ENCODE results near the gene KDM7A. TPM values are rescaled to one million over a fixed set of nuclear protein-coding genes. Genes with fewer than 3 reads are reported as not detected.

Gene KDM7A
- polyA plus RNA-seq, 1 donor from 2014 or later = 3.8 TPM

DNA sequence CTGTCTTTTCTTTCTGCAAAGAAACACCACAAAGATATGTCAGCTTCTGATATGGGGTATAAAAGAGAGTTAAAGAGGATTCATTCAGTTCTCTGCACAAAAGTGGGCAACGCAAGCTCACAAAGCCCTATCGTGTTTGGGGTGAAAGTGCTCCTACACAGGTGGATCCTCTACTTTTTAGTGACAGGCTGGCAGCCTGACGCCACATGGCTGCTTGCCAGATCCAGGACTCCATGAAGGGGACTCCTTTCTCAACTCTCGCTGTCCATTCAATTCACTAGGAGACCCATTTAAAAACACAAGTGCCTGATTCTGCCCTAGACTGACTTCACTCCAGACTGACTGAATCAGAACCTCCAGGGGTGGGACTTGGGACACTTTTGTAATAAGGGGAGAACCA is 122.0 kb downstream of the KDM7A start:
- peak overlapping the region; percentile 37 to 94 (median 91) for H3K27ac Mint-ChIP-seq
- H3K9me3 Mint-ChIP-seq = no peaks in the 10 kb centered on the region
- peaks cover 8% of the 10 kb centered on the region for H3K36me3 Mint-ChIP-seq
- peak overlapping the region in 2 of 4 donors; percentile 60 to 63 for H3K4me3 Mint-ChIP-seq
- peaks cover 43 to 57% (median 44%) of the 10 kb centered on the region in 3 donors for H3K4me1 Mint-ChIP-seq
- H3K27me3 Mint-ChIP-seq = no peaks in the 10 kb centered on the region

DNA sequence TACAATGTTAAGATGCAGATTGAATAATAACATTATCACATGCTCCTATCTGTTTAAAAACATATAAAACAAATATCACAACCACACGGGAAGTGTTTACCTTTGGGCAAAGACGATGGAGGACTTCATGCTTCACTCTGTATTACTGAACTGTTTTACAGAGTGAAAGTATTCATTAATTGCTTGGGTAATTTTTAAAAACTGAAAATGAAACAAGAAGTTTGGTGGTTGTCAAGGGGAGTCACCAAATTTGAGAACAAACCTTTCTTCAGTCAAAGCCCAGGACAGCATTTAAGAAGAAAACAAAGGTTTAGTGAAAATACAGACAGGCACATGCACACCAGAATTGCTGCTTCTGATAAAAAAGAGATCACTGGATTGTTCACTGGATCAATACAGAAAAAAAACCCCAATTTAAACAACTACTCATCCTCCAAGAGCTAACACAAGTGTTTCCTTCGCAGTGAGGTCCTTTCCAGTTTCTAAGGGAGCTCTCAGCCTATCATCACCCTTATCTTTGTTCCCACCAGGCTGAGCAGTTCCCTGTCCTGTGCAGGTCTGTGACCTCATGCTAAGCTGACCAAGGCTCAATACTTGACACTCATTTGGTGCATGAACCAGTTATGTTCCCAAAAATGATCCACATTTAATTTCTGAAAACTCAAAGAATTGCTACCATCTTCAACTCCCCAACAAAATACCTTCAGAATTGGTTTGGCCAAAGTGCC is 122.8 kb downstream of the KDM7A start:
- Mint-ChIP-seq H3K9me3 (no peaks in the 10 kb centered on the region), H3K4me1 (peaks cover 38 to 54% (median 39%) of the 10 kb centered on the region in 3 donors), H3K27ac (peak overlapping the region; percentile 37 to 94 (median 91)), H3K36me3 (peaks cover 8% of the 10 kb centered on the region), H3K4me3 (peak overlapping the region; percentile 0 to 85 (median 72)), H3K27me3 (no peaks in the 10 kb centered on the region)

DNA sequence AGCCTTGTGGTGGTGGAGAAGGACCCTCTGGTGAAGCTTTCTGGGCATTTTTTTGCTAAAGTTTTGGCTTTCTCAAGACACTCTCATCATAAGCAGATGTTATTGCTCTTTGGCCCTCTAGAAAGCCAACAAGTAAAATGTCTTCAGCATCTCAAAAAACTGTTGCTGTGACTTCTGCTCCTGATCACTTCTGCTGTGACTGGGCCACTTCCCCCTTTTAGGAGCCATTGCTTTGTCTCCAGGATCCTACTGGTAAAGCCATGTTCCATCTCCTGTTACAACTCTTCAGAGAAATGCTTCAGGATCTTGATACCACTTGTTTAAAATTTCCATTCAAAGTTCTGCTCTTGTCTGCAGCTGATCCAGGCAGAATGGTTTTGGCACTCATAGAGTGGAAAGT is 125.0 kb downstream of the KDM7A start:
- peaks cover 34 to 40% (median 38%) of the 10 kb centered on the region in 3 donors for H3K4me1 Mint-ChIP-seq
- H3K27ac Mint-ChIP-seq = no peak overlapping the region
- no peak overlapping the region for H3K4me3 Mint-ChIP-seq
- no peaks in the 10 kb centered on the region for H3K9me3 Mint-ChIP-seq
- no peaks in the 10 kb centered on the region for H3K27me3 Mint-ChIP-seq
- H3K36me3 Mint-ChIP-seq = peaks cover 7% of the 10 kb centered on the region

DNA sequence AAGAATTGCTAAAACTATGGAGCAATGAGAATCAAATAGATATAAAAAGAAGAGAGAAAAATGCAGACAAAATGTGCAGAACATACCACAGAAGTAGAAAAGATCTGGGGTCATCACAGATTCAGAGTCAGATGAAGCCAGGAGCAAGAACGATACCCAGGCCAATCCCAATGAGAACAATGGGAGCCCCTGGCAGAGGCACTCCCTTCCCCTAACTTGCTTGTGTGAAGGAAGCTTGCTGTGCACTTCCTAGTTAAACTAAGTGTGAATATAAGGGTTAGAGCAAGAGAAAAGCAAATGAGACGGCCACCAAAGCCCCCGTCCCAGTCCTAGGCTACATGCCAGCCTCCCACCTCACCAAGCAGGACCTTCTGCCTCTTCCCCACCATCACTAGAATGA is 126.7 kb downstream of the KDM7A start:
- Mint-ChIP-seq H3K27ac (no peak overlapping the region), H3K27me3 (no peaks in the 10 kb centered on the region), H3K4me3 (no peak overlapping the region), H3K36me3 (peaks cover 7% of the 10 kb centered on the region), H3K4me1 (peaks cover 25 to 34% (median 32%) of the 10 kb centered on the region in 3 donors), H3K9me3 (no peaks in the 10 kb centered on the region)

DNA sequence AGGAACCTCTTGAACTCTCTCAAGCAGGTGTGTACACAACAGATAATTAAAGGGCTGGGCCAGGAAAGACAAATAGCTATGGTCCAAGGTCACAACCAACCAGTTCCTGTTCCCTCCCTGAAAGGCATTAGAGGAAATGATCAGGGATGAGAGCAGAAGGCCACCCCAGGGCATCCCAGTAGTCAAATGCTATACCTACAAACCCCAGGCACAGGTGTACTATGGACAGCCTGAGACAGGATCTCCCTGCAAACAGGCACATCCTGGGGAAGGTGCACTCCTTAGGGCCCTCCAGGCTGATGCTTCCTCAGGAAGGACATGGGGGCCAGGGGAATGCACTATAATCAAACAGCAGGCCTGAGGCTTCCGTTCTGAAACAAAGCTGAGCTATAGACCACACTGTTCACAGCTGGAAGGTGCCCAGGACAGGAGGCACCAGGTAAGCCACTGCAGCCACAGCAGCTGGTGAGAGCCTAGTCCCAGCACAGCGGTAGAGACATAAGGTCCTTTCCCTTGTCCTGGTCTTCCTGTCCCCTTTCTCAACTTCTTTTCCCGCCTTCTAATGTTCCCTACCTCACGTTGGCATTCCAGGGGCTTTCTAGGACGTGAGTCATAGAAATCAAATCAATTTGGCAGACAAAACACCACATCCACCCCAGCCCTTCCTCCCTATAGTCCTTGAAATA is 127.3 kb downstream of the KDM7A start:
- H3K27ac Mint-ChIP-seq = peak overlapping the region in 1 of 3 donors; percentile 24
- H3K36me3 Mint-ChIP-seq = peaks cover 5% of the 10 kb centered on the region
- peaks cover 19 to 28% (median 28%) of the 10 kb centered on the region in 3 donors for H3K4me1 Mint-ChIP-seq
- H3K9me3 Mint-ChIP-seq = no peaks in the 10 kb centered on the region
- H3K27me3 Mint-ChIP-seq = no peaks in the 10 kb centered on the region
- no peak overlapping the region for H3K4me3 Mint-ChIP-seq

DNA sequence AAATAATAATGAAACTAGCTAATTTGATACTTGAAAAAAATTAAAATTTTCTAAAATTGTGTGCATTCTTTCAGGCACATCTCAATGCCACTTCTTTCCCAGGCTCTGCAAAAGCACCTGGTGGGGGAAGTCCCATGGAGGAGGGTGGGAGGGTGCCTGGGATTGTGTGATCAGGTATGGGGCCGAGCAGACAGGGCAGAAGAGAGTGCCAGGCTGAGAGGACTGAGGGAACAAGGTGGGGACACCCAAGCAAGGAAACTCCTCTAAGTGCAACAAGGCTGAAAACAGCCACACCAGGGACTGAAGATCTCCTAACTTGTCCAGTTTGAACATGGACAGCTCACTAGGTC is 127.8 kb downstream of the KDM7A start:
- no peak overlapping the region for H3K4me3 Mint-ChIP-seq
- no peaks in the 10 kb centered on the region for H3K9me3 Mint-ChIP-seq
- peaks cover 5% of the 10 kb centered on the region for H3K36me3 Mint-ChIP-seq
- H3K4me1 Mint-ChIP-seq = peaks cover 16 to 24% (median 22%) of the 10 kb centered on the region in 3 donors
- peak overlapping the region in 1 of 3 donors; percentile 24 for H3K27ac Mint-ChIP-seq
- no peaks in the 10 kb centered on the region for H3K27me3 Mint-ChIP-seq

DNA sequence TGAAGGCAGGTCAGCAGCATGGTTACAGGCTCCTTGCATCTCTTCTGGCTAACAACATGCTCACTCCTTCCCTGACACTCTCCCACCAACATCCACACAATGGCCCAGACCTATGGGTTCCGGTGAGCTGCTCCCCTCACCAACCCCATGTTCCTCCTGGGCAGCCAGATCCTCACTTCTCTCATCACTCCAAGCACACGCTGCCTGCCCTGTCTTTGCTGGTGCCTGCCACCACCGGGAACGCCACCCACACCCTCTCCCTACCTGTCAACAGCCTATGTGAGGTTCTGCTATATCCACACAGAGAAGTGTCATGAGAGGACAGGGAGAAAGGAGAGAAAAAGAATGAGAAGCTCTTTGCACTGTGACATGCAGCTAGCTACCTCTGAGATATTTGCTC is 128.6 kb downstream of the KDM7A start:
- peak overlapping the region in 1 of 3 donors; percentile 73 for H3K27ac Mint-ChIP-seq
- H3K9me3 Mint-ChIP-seq = no peaks in the 10 kb centered on the region
- H3K4me1 Mint-ChIP-seq = peaks cover 8 to 16% (median 14%) of the 10 kb centered on the region in 3 donors
- H3K4me3 Mint-ChIP-seq = no peak overlapping the region
- H3K36me3 Mint-ChIP-seq = peaks cover 5% of the 10 kb centered on the region
- H3K27me3 Mint-ChIP-seq = no peaks in the 10 kb centered on the region

DNA sequence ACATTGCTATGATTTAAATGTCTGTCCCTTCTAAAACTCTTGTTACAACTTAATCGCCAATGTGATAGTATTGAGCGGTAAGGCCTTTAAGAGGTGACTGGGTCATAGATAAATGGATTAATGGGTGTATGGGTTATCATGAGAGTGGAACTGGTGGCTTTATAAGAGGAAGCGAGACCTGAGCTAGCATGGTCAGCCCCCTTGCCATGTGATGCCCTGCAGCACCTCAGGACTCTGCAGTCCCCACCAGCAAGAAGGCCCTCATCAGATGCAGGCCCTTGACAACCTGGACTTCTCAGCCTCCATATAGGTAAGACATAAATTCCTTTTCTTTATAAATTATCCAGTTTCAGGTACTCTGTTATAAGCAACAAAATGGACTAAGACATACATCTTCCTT is 129.6 kb downstream of the KDM7A start:
- H3K27ac Mint-ChIP-seq = no peak overlapping the region
- H3K27me3 Mint-ChIP-seq = no peaks in the 10 kb centered on the region
- H3K4me1 Mint-ChIP-seq = peaks cover 8 to 11% (median 9%) of the 10 kb centered on the region in 3 donors
- peaks cover 5% of the 10 kb centered on the region for H3K36me3 Mint-ChIP-seq
- no peaks in the 10 kb centered on the region for H3K9me3 Mint-ChIP-seq
- H3K4me3 Mint-ChIP-seq = no peak overlapping the region

DNA sequence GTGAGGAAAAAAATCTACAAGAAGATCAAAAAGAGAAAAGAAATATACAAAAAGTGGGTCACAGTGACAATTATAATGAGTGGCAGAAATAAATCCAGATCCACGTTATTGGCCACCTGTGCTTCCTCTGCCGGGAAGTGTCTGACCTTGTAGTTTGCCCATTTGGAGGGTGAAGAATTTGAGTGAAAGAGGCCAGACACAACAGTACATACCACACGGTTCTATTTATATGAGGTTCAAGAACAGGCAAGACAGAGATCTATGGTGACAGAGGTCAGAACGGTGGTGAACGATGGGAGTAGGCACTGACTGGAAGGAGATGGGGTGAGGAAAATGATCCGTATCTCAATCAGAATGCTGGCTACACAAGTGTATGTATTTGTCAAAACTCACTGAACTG is 131.1 kb downstream of the KDM7A start:
- Mint-ChIP-seq H3K27ac (no peak overlapping the region), H3K9me3 (no peaks in the 10 kb centered on the region), H3K4me3 (no peak overlapping the region), H3K27me3 (no peaks in the 10 kb centered on the region), H3K36me3 (peaks cover 7% of the 10 kb centered on the region), H3K4me1 (peaks cover 4 to 8% (median 6%) of the 10 kb centered on the region in 3 donors)

DNA sequence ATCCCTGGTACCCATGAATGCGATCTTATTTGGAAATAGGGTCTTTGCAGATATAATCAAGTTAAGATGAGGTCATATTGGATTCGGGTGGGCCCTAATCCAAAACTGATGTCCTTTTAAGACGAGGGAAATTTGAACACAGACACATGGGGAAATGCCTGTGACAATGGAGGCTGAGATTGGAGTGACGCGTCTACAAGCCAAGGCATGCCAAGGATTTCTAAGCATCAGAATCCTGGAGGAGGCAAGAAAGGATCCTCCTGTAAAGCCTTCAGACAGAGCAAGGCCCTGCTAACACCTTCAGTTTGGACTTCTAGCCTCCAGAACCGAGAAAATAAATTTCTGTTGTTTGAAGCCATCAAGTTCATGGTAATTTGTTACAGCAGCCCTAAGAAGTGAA is 132.5 kb downstream of the KDM7A start:
- Mint-ChIP-seq H3K4me1 (peaks cover 0 to 3% (median 2%) of the 10 kb centered on the region in 3 donors), H3K4me3 (no peak overlapping the region), H3K27ac (peak overlapping the region in 1 of 3 donors; percentile 39), H3K36me3 (peaks cover 4% of the 10 kb centered on the region), H3K27me3 (no peaks in the 10 kb centered on the region), H3K9me3 (no peaks in the 10 kb centered on the region)

DNA sequence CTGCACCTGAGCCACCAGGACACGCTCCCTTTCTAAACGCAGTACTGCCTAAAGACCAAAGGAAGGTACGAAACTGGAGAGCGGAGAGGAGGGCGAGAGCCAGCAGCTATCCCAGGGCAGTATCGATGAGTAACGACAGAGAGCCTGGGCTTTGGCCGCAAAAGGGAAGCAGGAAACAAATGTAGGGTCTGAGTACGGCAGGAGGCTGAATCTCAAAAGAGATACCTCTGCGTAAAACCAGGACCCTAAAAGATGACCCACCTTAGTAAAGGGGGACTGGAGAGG is 134.5 kb downstream of the KDM7A start:
- Mint-ChIP-seq H3K4me1 (peaks cover 0 to 4% (median 2%) of the 10 kb centered on the region in 3 donors), H3K36me3 (peaks cover 5% of the 10 kb centered on the region), H3K9me3 (no peaks in the 10 kb centered on the region), H3K27ac (no peak overlapping the region), H3K27me3 (no peaks in the 10 kb centered on the region), H3K4me3 (no peak overlapping the region)

DNA sequence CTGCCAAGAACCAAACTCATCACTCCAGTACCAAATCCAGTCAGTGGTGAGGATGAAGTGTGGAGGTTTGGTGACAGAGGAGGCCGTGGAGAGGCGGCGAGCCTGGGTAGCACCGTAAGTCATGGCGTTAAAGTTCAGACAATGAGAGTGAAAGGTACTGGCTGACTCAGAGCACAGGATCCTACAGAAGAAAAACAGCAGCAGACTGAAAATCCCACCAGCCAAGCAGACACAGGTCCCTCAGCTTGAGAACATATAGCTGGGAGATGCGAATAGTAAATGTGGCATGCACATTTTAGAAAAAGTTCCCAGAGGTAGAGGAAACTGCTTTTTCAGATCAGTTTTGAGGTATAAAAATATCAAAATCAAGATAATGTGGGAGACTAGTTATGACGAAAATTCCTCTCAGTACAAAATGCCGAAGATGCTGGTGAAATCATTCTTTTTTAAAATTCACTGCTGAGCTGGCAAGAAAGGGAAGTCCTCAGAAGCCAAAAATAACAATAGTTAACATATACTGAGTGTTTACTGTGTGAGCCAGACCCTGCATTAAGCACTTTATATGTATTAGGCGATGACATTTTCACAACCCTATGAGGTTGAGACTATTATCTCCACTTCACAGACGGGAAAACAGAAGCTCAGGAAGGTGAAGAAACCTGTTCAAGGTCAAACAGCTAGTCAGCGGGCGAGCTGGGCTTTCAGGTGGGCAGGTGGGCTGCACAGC is 135.0 kb downstream of the KDM7A start:
- H3K36me3 Mint-ChIP-seq = peaks cover 5% of the 10 kb centered on the region
- no peak overlapping the region for H3K4me3 Mint-ChIP-seq
- no peak overlapping the region for H3K27ac Mint-ChIP-seq
- H3K27me3 Mint-ChIP-seq = no peaks in the 10 kb centered on the region
- H3K4me1 Mint-ChIP-seq = peaks cover 0 to 5% (median 2%) of the 10 kb centered on the region in 3 donors
- H3K9me3 Mint-ChIP-seq = no peaks in the 10 kb centered on the region

DNA sequence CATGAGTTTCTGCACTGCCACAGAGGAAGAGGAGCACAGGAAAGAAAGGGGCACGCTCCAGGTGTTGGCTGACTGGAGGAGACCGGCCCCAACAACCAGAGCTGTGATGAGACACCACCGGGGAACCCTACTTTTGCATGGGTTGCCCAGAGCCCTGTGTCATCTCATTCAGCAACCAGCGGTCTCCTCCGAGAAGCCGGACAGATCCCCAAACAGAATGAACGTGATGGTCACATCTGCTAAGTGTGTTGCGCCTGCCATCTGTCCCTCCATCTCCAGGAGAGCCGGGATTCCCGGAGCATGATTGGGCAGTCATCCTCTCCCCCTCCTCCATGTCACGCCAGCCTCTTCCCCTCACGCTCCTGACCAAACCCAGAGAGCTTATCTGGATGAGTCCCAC is 136.9 kb downstream of the KDM7A start:
- Mint-ChIP-seq H3K4me3 (no peak overlapping the region), H3K4me1 (peaks cover 7 to 13% (median 11%) of the 10 kb centered on the region in 3 donors), H3K9me3 (no peaks in the 10 kb centered on the region), H3K27me3 (no peaks in the 10 kb centered on the region), H3K36me3 (peaks cover 5% of the 10 kb centered on the region), H3K27ac (no peak overlapping the region)

DNA sequence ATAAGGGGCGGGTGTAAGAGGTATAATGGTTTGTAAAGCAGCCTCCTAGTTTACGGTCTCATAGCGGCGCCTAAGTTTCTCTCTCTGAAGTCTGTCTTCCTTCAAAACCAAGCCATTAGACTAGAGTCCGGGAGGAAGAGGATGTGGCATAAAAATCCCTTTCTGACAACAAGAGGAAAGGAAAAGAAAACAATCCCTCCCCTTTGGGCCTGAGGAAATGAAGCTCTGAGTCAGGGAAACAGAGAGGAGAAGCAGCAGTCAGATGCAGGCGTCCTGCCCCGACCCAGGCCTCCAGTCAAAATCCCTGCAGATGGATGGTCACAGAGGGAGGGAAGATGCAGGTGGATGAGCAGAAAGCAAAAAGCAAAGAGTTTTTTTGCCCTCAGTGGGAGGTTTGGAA is 137.7 kb downstream of the KDM7A start:
- no peak overlapping the region for H3K27ac Mint-ChIP-seq
- no peaks in the 10 kb centered on the region for H3K27me3 Mint-ChIP-seq
- H3K4me1 Mint-ChIP-seq = peaks cover 7 to 13% (median 11%) of the 10 kb centered on the region in 3 donors
- H3K36me3 Mint-ChIP-seq = peaks cover 5% of the 10 kb centered on the region
- no peaks in the 10 kb centered on the region for H3K9me3 Mint-ChIP-seq
- no peak overlapping the region for H3K4me3 Mint-ChIP-seq

DNA sequence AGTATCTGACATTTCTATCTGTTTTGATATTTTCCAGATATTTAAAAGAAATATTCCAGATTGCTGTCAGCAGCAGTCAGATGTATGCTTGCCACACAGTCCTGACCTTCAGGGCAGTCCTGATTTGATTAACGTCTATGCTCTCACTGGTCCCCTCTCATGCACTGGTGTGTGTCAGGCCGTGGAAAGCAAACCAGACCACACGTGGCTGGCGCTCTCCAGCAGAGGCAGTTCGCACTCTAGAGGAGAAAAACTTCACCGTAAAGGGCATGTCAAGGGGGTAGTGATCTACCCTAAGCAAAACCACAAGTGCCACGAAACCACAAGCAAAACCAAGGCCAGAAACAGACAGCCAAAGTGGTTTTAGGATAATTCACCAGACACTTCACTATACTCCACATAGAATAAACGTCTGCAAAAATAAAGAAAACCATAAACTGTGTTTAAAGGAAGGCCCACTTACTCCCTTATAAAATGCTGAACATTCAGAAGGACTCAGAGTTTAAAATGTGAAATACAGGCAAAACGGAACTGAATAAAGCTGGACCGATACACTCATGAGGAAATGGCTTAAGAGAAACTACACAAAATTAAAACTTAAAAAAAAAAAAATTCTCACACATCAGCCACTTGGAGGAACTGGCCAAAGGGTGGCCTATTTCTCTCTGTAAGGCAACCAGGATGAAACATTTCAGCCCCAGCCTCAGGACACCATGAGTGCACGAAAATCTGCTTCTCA is 140.4 kb downstream of the KDM7A start:
- Mint-ChIP-seq H3K9me3 (no peaks in the 10 kb centered on the region), H3K36me3 (peaks cover 1% of the 10 kb centered on the region), H3K4me1 (peaks cover 16 to 19% (median 18%) of the 10 kb centered on the region in 3 donors), H3K4me3 (peak overlapping the region in 1 of 4 donors; percentile 76), H3K27me3 (no peaks in the 10 kb centered on the region), H3K27ac (peak overlapping the region in 2 of 3 donors; percentile 76 to 82)

Data from IgD-negative memory B cell (primary cell).